ENCODE results near the gene TMEM86A. TPM values are rescaled to one million over a fixed set of nuclear protein-coding genes. Genes with fewer than 3 reads are reported as not detected.

The TMEM86A gene
- total and polyA plus RNA-seq, 2 donors (not counting 3 experiments of a cell fraction or from before 2014, with no cell fraction given): 2.1 to 2.6 TPM

DNA sequence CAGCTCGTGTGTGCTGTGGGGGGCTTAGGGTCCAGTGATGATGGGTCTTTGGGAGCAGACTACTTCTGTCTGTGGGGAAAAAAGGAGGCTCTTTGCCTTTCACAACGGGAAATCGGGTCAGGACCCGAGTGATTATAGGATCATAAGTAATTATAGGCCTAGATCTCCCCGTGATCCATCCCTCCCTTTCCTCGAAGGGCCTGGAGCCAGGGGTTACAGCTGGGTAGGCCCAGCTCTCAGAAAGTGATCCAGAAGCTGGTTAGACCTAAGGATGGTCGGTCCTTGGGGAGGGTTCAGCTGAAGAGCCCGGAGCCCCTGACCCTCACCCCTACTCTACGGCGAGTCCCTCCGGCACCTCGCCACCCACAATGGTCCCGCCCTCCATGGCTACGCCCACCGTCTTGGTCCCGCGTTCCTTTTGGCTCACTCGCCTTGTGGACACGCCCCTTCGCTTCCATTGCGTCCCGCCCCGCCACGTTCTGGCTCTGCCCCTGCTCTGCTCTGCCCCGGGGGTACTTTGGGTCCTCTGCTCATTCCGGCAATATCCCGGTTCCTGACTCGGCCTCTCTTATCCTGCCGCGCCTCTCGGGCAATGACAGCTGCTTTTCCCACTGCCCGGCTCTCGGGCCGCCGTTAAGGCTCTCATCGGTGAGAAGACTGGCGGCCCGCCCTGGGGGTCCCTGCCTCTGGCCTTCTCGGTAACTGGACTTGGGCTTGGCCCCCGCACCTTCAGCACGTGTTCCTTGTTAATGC, 22.4 kb downstream of the TMEM86A start:
- TF ChIP-seq POLR2A (IDR thresholded peaks at IDR 0.05; ENCODE audit: low read depth, low read length): peak; percentile 34
- TF ChIP-seq, protein P1, sequence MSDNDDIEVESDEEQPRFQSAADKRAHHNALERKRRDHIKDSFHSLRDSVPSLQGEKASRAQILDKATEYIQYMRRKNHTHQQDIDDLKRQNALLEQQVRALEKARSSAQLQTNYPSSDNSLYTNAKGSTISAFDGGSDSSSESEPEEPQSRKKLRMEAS (IDR thresholded peaks at IDR 0.05; ENCODE audit: insufficient read depth, insufficient read length): no peak
- Histone ChIP-seq H2AFZ (ENCODE audit: low read depth, low read length) (peak overlapping the region; percentile 87), H3K79me2 (ENCODE audit: control insufficient read depth, insufficient read depth, low read length) (no peaks in the 10 kb centered on the region), H3K4me3 (replicated peaks in 1 of 3; ENCODE audit: insufficient read depth in 1 of 3, low read depth in 1 of 3, low read length in 3 of 3) (peak overlapping the region; percentile 40 to 61 (median 60)), H3K9me1 (replicated peaks; ENCODE audit: control insufficient read depth, extremely low read depth, insufficient read depth, low read length) (no peaks in the 10 kb centered on the region), H3K9me3 (replicated peaks; ENCODE audit: control insufficient read depth, insufficient read depth, low read length) (no peaks in the 10 kb centered on the region), H3K36me3 (ENCODE audit: control insufficient read depth in 2 of 2, extremely low read depth in 1 of 2, insufficient read depth in 2 of 2, low read length in 2 of 2) (no peaks in the 10 kb centered on the region), H4K20me1 (replicated peaks; ENCODE audit: control insufficient read depth, extremely low read depth, insufficient read depth, low read length) (no peaks in the 10 kb centered on the region), H3K4me2 (ENCODE audit: insufficient read depth, low read length) (peak overlapping the region; percentile 60), H3K27me3 (ENCODE audit: control insufficient read depth in 2 of 2, insufficient read depth in 2 of 2, low read length in 2 of 2) (peaks cover 0 to 3% of the 10 kb centered on the region in 2 experiments), H3K9ac (replicated peaks; ENCODE audit: extremely low read depth, insufficient read depth, low read length) (peak overlapping the region; percentile 12), H3K4me1 (ENCODE audit: control insufficient read depth, extremely low read depth, insufficient read depth, low read length) (peaks cover 7% of the 10 kb centered on the region), H3K27ac (ENCODE audit: insufficient read depth, low read depth, low read length) (no peak overlapping the region)
- intact Hi-C loops (cut with micrococcal nuclease): loop anchor here (1.0 to 5.0 kb wide), 4 partner anchors 23 to 325 kb away; partner anchors contain the start of gene TMEM86A
- DNase-seq (ENCODE audit: low read depth, low spot score) (peak; percentile 72), FAIRE-seq (peak; percentile 77)
- ChIA-PET POLR2A (no interaction called here), CTCF (interaction anchor here (0.7 to 3.2 kb wide), 21 partner anchors 8 to 464 kb away, joined by 3 to 43 read pairs (median 8); partner anchors contain the start of gene TMEM86A)
- no TSS peak for BruUV-seq (replicated peaks)
- dilution Hi-C loops (cut with MboI; ENCODE audit: extremely low pct_ligation_motif_present, low sequenced_read_pairs): no loop called here

DNA sequence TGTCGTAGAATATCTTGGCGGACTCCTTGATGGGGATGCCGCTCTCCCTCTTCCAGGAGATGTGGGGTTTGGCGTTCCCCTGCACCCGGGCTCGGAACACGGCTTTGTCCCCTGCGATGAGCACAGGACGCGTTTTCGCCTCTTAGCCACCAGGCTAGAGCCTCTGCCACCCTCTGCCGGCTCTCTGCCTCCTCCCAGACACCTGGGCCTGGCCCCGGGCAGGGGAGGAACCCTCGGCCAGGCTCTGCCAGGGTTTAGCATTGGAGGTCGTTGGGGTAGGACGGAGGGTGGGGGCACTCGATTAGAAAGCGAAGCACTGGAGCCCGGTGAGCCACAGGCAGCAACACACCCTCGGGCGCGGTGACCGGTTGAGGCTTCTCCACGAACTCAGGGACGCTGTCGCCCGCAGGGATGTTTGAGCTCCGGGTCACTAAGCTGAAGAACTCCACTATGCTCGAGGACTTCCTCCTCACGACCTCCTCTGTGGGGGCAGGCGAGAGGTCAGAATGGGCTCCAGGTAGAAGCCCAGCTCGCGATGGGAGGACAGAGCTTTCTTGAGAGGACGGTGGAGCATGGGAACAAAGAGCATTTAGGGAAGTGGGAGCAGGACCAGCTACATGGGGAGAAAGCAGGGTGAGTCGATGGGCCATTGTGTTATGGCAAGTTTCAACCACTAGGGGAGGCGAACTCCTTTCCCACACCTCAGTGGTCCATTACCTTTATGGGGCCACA, 23.1 kb downstream of the TMEM86A start:
- BruUV-seq (replicated peaks): TSS peak; percentile 80
- Histone ChIP-seq H4K20me1 (replicated peaks; ENCODE audit: control insufficient read depth, extremely low read depth, insufficient read depth, low read length) (no peaks in the 10 kb centered on the region), H3K27ac (ENCODE audit: insufficient read depth, low read depth, low read length) (no peak overlapping the region), H3K4me2 (ENCODE audit: insufficient read depth, low read length) (peak overlapping the region; percentile 60), H3K9me3 (replicated peaks; ENCODE audit: control insufficient read depth, insufficient read depth, low read length) (no peaks in the 10 kb centered on the region), H3K9ac (replicated peaks; ENCODE audit: extremely low read depth, insufficient read depth, low read length) (peak overlapping the region; percentile 12), H3K36me3 (ENCODE audit: control insufficient read depth in 2 of 2, extremely low read depth in 1 of 2, insufficient read depth in 2 of 2, low read length in 2 of 2) (no peaks in the 10 kb centered on the region), H2AFZ (ENCODE audit: low read depth, low read length) (peak overlapping the region; percentile 87), H3K4me1 (ENCODE audit: control insufficient read depth, extremely low read depth, insufficient read depth, low read length) (peaks cover 7% of the 10 kb centered on the region), H3K4me3 (replicated peaks in 1 of 3; ENCODE audit: insufficient read depth in 1 of 3, low read depth in 1 of 3, low read length in 3 of 3) (peak overlapping the region; percentile 40 to 61 (median 60)), H3K79me2 (ENCODE audit: control insufficient read depth, insufficient read depth, low read length) (no peaks in the 10 kb centered on the region), H3K9me1 (replicated peaks; ENCODE audit: control insufficient read depth, extremely low read depth, insufficient read depth, low read length) (no peaks in the 10 kb centered on the region), H3K27me3 (ENCODE audit: control insufficient read depth in 2 of 2, insufficient read depth in 2 of 2, low read length in 2 of 2) (peaks cover 0 to 3% of the 10 kb centered on the region in 2 experiments)
- TF ChIP-seq GATA2 (IDR thresholded peaks at IDR 0.05; ENCODE audit: insufficient read depth, insufficient read length, low read depth, low read length): no peak
- TF ChIP-seq, protein P2, sequence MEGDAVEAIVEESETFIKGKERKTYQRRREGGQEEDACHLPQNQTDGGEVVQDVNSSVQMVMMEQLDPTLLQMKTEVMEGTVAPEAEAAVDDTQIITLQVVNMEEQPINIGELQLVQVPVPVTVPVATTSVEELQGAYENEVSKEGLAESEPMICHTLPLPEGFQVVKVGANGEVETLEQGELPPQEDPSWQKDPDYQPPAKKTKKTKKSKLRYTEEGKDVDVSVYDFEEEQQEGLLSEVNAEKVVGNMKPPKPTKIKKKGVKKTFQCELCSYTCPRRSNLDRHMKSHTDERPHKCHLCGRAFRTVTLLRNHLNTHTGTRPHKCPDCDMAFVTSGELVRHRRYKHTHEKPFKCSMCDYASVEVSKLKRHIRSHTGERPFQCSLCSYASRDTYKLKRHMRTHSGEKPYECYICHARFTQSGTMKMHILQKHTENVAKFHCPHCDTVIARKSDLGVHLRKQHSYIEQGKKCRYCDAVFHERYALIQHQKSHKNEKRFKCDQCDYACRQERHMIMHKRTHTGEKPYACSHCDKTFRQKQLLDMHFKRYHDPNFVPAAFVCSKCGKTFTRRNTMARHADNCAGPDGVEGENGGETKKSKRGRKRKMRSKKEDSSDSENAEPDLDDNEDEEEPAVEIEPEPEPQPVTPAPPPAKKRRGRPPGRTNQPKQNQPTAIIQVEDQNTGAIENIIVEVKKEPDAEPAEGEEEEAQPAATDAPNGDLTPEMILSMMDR (IDR thresholded peaks at IDR 0.05; ENCODE audit: extremely low read depth in 1 of 2, insufficient read depth in 1 of 2, low read depth in 1 of 2, low read length in 2 of 2): peak; percentile 73 to 82
- POLR2A ChIA-PET: no interaction called here
- FAIRE-seq (peak; percentile 93), DNase-seq (ENCODE audit: low read depth, low spot score) (peak; percentile 51)
- intact Hi-C loops (cut with micrococcal nuclease) (loop anchor here (1.0 to 5.0 kb wide), 5 partner anchors 15 to 325 kb away; partner anchors contain the start of gene TMEM86A), dilution Hi-C loops (cut with MboI; ENCODE audit: extremely low pct_ligation_motif_present, low sequenced_read_pairs) (no loop called here)
- CTCF ChIA-PET: interaction anchor here (0.6 to 3.2 kb wide), 42 partner anchors 9 to 990 kb away, joined by 3 to 43 read pairs (median 5); partner anchors contain the start of genes SAAL1 and TMEM86A

Data from endothelial cell of umbilical vein (primary cell).